Measurements from ENCODE around the gene MEN1. TPM values are rescaled to one million over a fixed set of nuclear protein-coding genes. Genes with fewer than 3 reads are reported as not detected.

MEN1 gene
- total and polyA plus RNA-seq, 2 of the 13 experiments (the other 11 are each of a cell fraction or from before 2014, with no cell fraction given) = 20.5 to 27.3 TPM

DNA sequence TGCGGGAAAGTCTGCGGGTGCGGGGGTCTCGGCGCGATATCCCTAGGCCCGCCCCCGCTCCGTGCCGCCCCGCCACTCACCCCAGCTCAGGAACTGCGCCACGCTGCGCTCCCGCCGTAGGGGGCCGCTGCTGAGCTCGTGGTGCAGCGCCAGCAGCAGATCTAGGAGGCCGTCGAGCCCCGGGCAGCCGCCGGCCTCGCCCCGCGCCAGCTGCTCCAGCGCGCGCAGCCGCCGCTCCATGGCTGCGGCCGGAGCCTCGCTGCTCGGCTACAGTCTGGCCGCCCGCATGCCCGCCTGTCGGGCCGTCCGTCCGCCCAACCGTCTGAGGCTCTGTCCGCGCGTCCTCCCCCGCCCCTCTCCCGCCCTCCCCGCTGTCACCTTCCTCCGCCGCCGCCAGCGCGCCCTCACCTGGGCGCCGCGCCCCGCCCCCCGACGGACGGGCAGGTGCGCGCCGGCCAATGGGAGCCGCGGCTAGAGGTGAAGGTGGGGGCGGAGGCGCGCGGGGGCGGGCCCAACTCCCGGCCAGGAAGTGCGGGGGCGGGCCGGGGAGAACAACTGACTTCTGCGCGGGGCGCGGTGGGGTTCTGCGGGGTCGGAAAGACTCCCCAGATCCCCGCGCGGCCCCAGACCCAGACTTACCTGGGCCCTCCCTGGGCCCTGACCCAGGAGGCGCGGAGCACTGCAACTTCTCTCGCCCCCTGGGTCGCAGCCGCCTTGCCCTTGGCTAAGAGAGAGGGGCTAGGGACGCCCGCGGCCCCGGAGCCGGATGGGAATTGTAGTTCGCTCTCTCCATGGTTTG lies 34.2 kb upstream of the MEN1 start, which contains the start of gene CDC42BPG (continued):
- TF ChIP-seq, protein P1, sequence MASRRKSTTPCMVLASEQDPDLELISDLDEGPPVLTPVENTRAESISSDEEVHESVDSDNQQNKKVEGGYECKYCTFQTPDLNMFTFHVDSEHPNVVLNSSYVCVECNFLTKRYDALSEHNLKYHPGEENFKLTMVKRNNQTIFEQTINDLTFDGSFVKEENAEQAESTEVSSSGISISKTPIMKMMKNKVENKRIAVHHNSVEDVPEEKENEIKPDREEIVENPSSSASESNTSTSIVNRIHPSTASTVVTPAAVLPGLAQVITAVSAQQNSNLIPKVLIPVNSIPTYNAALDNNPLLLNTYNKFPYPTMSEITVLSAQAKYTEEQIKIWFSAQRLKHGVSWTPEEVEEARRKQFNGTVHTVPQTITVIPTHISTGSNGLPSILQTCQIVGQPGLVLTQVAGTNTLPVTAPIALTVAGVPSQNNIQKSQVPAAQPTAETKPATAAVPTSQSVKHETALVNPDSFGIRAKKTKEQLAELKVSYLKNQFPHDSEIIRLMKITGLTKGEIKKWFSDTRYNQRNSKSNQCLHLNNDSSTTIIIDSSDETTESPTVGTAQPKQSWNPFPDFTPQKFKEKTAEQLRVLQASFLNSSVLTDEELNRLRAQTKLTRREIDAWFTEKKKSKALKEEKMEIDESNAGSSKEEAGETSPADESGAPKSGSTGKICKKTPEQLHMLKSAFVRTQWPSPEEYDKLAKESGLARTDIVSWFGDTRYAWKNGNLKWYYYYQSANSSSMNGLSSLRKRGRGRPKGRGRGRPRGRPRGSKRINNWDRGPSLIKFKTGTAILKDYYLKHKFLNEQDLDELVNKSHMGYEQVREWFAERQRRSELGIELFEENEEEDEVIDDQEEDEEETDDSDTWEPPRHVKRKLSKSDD (CRISPR knock-in tag; IDR thresholded peaks at IDR 0.05; ENCODE audit: low read depth) = 0 out of 2 replicates have a peak, but pooled peaks have one; percentile 40
- TF ChIP-seq ARNTL (CRISPR knock-in tag; IDR thresholded peaks at IDR 0.05) (peak; percentile 25; the same call in 1 of the 2 replicates), TCF7 (IDR thresholded peaks at IDR 0.05; ENCODE audit: low read depth) (no peak), ZNF878 (CRISPR knock-in tag; IDR thresholded peaks at IDR 0.05) (no peak), RBAK (CRISPR knock-in tag; IDR thresholded peaks at IDR 0.05) (no peak), GMEB2 (CRISPR knock-in tag; IDR thresholded peaks at IDR 0.05; ENCODE audit: low read depth) (no peak), PCBP2 (optimal IDR thresholded peaks at IDR 0.05; ENCODE audit: low read depth, low read length, poor library complexity, severe bottlenecking) (no peak), ADNP (CRISPR knock-in tag; IDR thresholded peaks at IDR 0.05) (peak; percentile 59; the same call in 1 of the 2 replicates), ZNF556 (CRISPR knock-in tag; IDR thresholded peaks at IDR 0.05; ENCODE audit: borderline replicate concordance) (peak; percentile 89; the same call in 1 of the 2 replicates), ATF7 (IDR thresholded peaks at IDR 0.05) (no peak), ATF7 (CRISPR knock-in tag; IDR thresholded peaks at IDR 0.05) (no peak), YY1 (IDR thresholded peaks at IDR 0.05; ENCODE audit: insufficient read depth, insufficient replicate concordance, low read depth, low read length) (peak; percentile 44), ZNF788 (CRISPR knock-in tag; IDR thresholded peaks at IDR 0.05; ENCODE audit: borderline replicate concordance) (0 out of 2 replicates have a peak, but pooled peaks have one; percentile 55), RNF2 (conservative IDR thresholded peaks at IDR 0.05; ENCODE audit: low read depth) (no peak), SALL1 (CRISPR knock-in tag; IDR thresholded peaks at IDR 0.05) (peak; percentile 31), CCDC6 (CRISPR knock-in tag; IDR thresholded peaks at IDR 0.05) (no peak), ZNF773 (CRISPR knock-in tag; IDR thresholded peaks at IDR 0.05; ENCODE audit: borderline replicate concordance) (0 out of 2 replicates have a peak, but pooled peaks have one; percentile 18), ZC3H13 (CRISPR knock-in tag; IDR thresholded peaks at IDR 0.05) (no peak), SP2 (CRISPR knock-in tag; IDR thresholded peaks at IDR 0.05) (peak; percentile 36; the same call in 1 of the 2 replicates), THAP11 (CRISPR knock-in tag; IDR thresholded peaks at IDR 0.05) (peak; percentile 92), ZIK1 (CRISPR knock-in tag; IDR thresholded peaks at IDR 0.05; ENCODE audit: borderline replicate concordance, low read depth) (0 out of 2 replicates have a peak, but pooled peaks have one; percentile 13), ZBTB21 (CRISPR knock-in tag; IDR thresholded peaks at IDR 0.05) (no peak), ISL2 (CRISPR knock-in tag; IDR thresholded peaks at IDR 0.05) (no peak), ZFX (CRISPR knock-in tag; IDR thresholded peaks at IDR 0.05; ENCODE audit: low read depth) (peak; percentile 39), STAG1 (CRISPR knock-in tag; IDR thresholded peaks at IDR 0.05) (peak; percentile 29), ZSCAN31 (CRISPR knock-in tag; IDR thresholded peaks at IDR 0.05; ENCODE audit: low read depth) (0 out of 2 replicates have a peak, but pooled peaks have one; percentile 51), ZNF841 (CRISPR knock-in tag; IDR thresholded peaks at IDR 0.05; ENCODE audit: borderline replicate concordance) (no peak), SIX1 (CRISPR knock-in tag; IDR thresholded peaks at IDR 0.05; ENCODE audit: borderline replicate concordance) (no peak), RFXANK (CRISPR knock-in tag; IDR thresholded peaks at IDR 0.05) (no peak)

Data from HepG2 (cell line).